Breast epithelium (tissue), 4 donors: ENCODE measurements around the gene PGK2. TPM values are rescaled to one million over a fixed set of nuclear protein-coding genes. Genes with fewer than 3 reads are reported as not detected.
"Not testable (repeated sequence)": the region's sequence is repeated elsewhere in the genome, so short reads cannot be mapped to it uniquely, and the experiment has no call there.

Experiments used
- DNase-seq, 2 donors: peaks; one replicate each; pipeline ENCODE4 v3.0.0-alpha.2; 2019; ENCODE audit warnings: low spot score in 2 of 2
- H3K27ac ChIP-seq, 2 donors: fragments of 200-600 bp; sonication (generic) in 1 of 2; one replicate each; pipeline ENCODE4 v1.5.1; 2016 to 2019; ENCODE audit warnings: mild to moderate bottlenecking in 1 of 2
- H3K27me3 ChIP-seq, 2 donors: fragments of 200-600 bp; sonication (generic) in 1 of 2; one replicate each; pipeline versions ENCODE4 v1.5.1 to v1.6.0; 2017 to 2019; ENCODE audit warnings: control low read depth in 1 of 2, mild to moderate bottlenecking in 1 of 2
- H3K36me3 ChIP-seq: fragments of 200-600 bp; one replicate; pipeline ENCODE4 v1.5.1; 2019
- H3K4me1 ChIP-seq, 2 donors: fragments of 200-600 bp; sonication (generic); one replicate each; pipeline ENCODE4 v1.5.1; 2016 to 2019; ENCODE audit warnings: control low read depth in 1 of 2
- H3K4me3 ChIP-seq, 3 donors: fragments of 200-600 bp; sonication (generic); 1 replicate in 2 of 3; 2 replicates in 1 of 3; pipeline ENCODE4 v1.5.1; 2016 to 2019; ENCODE audit warnings: mild to moderate bottlenecking in 3 of 3, moderate library complexity in 2 of 3
- H3K9me3 ChIP-seq, 2 donors: fragments of 200-600 bp; sonication (generic) in 1 of 2; one replicate each; pipeline ENCODE4 v1.5.1; 2016 to 2019; ENCODE audit warnings: control low read depth in 1 of 2
- CTCF ChIP-seq, 3 donors: fragments of 450-650 bp; IDR thresholded peaks; one replicate each; pipeline ENCODE4 v1.5.1; 2016 to 2017; ENCODE audit warnings: antibody characterized with exemption in 3 of 3, mild to moderate bottlenecking in 3 of 3, moderate library complexity in 3 of 3
- POLR2A ChIP-seq: fragments of 450-650 bp; IDR thresholded peaks from one replicate; pipeline ENCODE4 v1.6.1; 2016; ENCODE audit warnings: antibody characterized with exemption, mild to moderate bottlenecking, moderate library complexity
- POLR2AphosphoS5 ChIP-seq, 3 donors: sonication (generic); formaldehyde crosslinking; IDR thresholded peaks; one replicate each; pipeline ENCODE4 v1.6.1; 2017; ENCODE audit warnings: antibody characterized with exemption in 3 of 3
- intact Hi-C: fragments of 100-400 bp; cut with DNase I; formaldehyde crosslinking; loops from one replicate; pipeline ENCODE4 v1.15.1; 2023; ENCODE audit warnings: low total_unique reads
- total RNA-seq, 3 donors: library from RNA; depleted of rRNA; stranded (reverse); fragments of >200 nt; gene quantifications; one replicate each; pipeline ENCODE4 v1.1.0, GENCODE V29; 2016

The PGK2 gene
- total RNA-seq, 3 donors from 2014 or later: not detected

GRCh38 chr6:49813248-49813647 is 26.2 kb upstream of the PGK2 start:
- no peaks in the 10 kb centered on the region for H3K4me1 ChIP-seq
- H3K27ac ChIP-seq: no peak overlapping the region
- TF ChIP-seq POLR2AphosphoS5 (IDR thresholded peaks at IDR 0.05) (no peak), CTCF (IDR thresholded peaks at IDR 0.05) (no peak), POLR2A (no peak)
- no peaks in the 10 kb centered on the region for H3K27me3 ChIP-seq
- peaks cover 0 to 11% of the 10 kb centered on the region in 2 donors for H3K9me3 ChIP-seq
- DNase-seq: no peak
- H3K36me3 ChIP-seq: no peaks in the 10 kb centered on the region
- intact Hi-C loops: no loop called here
- no peak overlapping the region for H3K4me3 ChIP-seq

GRCh38 chr6:49806145-49806544 is 19.1 kb upstream of the PGK2 start:
- TF ChIP-seq POLR2AphosphoS5 (IDR thresholded peaks at IDR 0.05): no peak
- TF ChIP-seq CTCF (IDR thresholded peaks at IDR 0.05): no peak
- no peak for TF ChIP-seq POLR2A
- intact Hi-C loops: no loop called here
- Histone ChIP-seq H3K9me3 (peaks cover 0 to 11% of the 10 kb centered on the region in 2 donors), H3K36me3 (no peaks in the 10 kb centered on the region), H3K4me1 (no peaks in the 10 kb centered on the region), H3K27ac (no peak overlapping the region), H3K4me3 (no peak overlapping the region), H3K27me3 (no peaks in the 10 kb centered on the region)
- DNase-seq: no peak

GRCh38 chr6:49805246-49805645 is 18.2 kb upstream of the PGK2 start:
- Histone ChIP-seq H3K27me3 (no peaks in the 10 kb centered on the region), H3K4me1 (no peaks in the 10 kb centered on the region), H3K27ac (no peak overlapping the region), H3K36me3 (no peaks in the 10 kb centered on the region), H3K4me3 (no peak overlapping the region), H3K9me3 (peaks cover 0 to 7% of the 10 kb centered on the region in 2 donors)
- no peak for TF ChIP-seq POLR2AphosphoS5 (IDR thresholded peaks at IDR 0.05)
- no peak for TF ChIP-seq CTCF (IDR thresholded peaks at IDR 0.05)
- no peak for TF ChIP-seq POLR2A
- no peak for DNase-seq
- intact Hi-C loops: no loop called here

GRCh38 chr6:49801525-49801924 is 14.4 kb upstream of the PGK2 start:
- H3K4me3 ChIP-seq: no peak overlapping the region
- no peaks in the 10 kb centered on the region for H3K9me3 ChIP-seq
- DNase-seq: no peak
- TF ChIP-seq POLR2A (no peak), CTCF (IDR thresholded peaks at IDR 0.05) (no peak), POLR2AphosphoS5 (IDR thresholded peaks at IDR 0.05) (no peak)
- H3K36me3 ChIP-seq: no peaks in the 10 kb centered on the region
- no peaks in the 10 kb centered on the region for H3K27me3 ChIP-seq
- H3K27ac ChIP-seq: no peak overlapping the region
- no peaks in the 10 kb centered on the region for H3K4me1 ChIP-seq
- intact Hi-C loops: no loop called here

GRCh38 chr6:49799090-49799489 is 12.0 kb upstream of the PGK2 start:
- H3K27ac ChIP-seq: no peak overlapping the region
- H3K27me3 ChIP-seq: no peaks in the 10 kb centered on the region
- no peak for DNase-seq
- TF ChIP-seq CTCF (IDR thresholded peaks at IDR 0.05): no peak
- TF ChIP-seq POLR2A: no peak
- no peak for TF ChIP-seq POLR2AphosphoS5 (IDR thresholded peaks at IDR 0.05)
- H3K4me3 ChIP-seq: no peak overlapping the region
- intact Hi-C loops: no loop called here
- H3K4me1 ChIP-seq: no peaks in the 10 kb centered on the region
- no peaks in the 10 kb centered on the region for H3K36me3 ChIP-seq
- no peaks in the 10 kb centered on the region for H3K9me3 ChIP-seq

GRCh38 chr6:49796842-49797455 is 9.9 kb upstream of the PGK2 start:
- intact Hi-C loops, DNase-seq, H3K4me1 ChIP-seq, H3K9me3 ChIP-seq, H3K36me3 ChIP-seq, H3K27me3 ChIP-seq, H3K4me3 ChIP-seq, H3K27ac ChIP-seq: not testable (repeated sequence)
